ENCODE results near the gene GRIN2D.

Gene GRIN2D

GRCh38 chr19:48396016-48396823, 2.8 kb downstream of the GRIN2D start:
- H3K9me2 ChIP-seq (ENCODE audit: low read depth, low read length), result no peaks in the 10 kb centered on the region
- H4K20me1 ChIP-seq (ENCODE audit: insufficient read depth, low read length), result no peaks in the 10 kb centered on the region
- no peak for TF ChIP-seq EZH2 (IDR thresholded peaks at IDR 0.05; ENCODE audit: borderline replicate concordance, low read length)
- TF ChIP-seq CTCF (IDR thresholded peaks at IDR 0.05; ENCODE audit: low read length), result no peak
- H3K27me3 ChIP-seq (ENCODE audit: insufficient read depth, low read length), result peaks cover 8% of the 10 kb centered on the region; the same call in 1 of the 2 replicates
- no peak overlapping the region for H3K27ac ChIP-seq (ENCODE audit: low read depth, low read length, poor library complexity, severe bottlenecking)
- H3K36me3 ChIP-seq (ENCODE audit: insufficient read depth, low read length), result no peaks in the 10 kb centered on the region
- H3K4me1 ChIP-seq (ENCODE audit: insufficient read depth, low read length, severe bottlenecking), result peaks cover 19% of the 10 kb centered on the region
- no peaks in the 10 kb centered on the region for H3K79me2 ChIP-seq (ENCODE audit: insufficient read depth, low read length)
- H3K9ac ChIP-seq (ENCODE audit: low read length), result no peak overlapping the region
- H3F3A ChIP-seq (ENCODE audit: insufficient read depth, low read length), result 0 out of 2 replicates have a peak, but pooled peaks cover 4% of the 10 kb centered on the region
- H3K4me2 ChIP-seq (ENCODE audit: low read length), result no peak overlapping the region
- no peak overlapping the region for H3K4me3 ChIP-seq (ENCODE audit: low read depth, low read length, poor library complexity, severe bottlenecking)
- H3K9me3 ChIP-seq (ENCODE audit: low read length), result no peaks in the 10 kb centered on the region
- no peak overlapping the region for H2AFZ ChIP-seq (ENCODE audit: low read length)

DNA sequence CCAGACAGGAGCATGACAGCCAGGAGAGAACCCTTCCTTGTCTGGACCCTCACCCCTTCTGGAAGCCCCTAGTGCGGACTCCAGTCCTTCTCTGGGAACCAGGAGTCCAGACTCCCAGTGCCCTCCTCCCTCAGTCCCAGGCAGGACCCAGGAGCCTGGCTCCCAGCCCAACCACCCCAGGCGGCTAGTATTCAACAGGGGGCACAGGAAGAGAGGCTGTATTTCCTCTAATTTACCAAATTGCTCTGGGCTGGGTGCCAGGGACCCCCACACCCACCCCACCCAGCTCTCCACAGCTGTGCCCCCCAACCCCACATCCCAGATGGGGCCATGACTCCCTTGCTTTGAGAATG, 3.3 kb downstream of the GRIN2D start:
- no peaks in the 10 kb centered on the region for H3K9me3 ChIP-seq (ENCODE audit: low read length)
- TF ChIP-seq EZH2 (IDR thresholded peaks at IDR 0.05; ENCODE audit: borderline replicate concordance, low read length), result no peak
- TF ChIP-seq CTCF (IDR thresholded peaks at IDR 0.05; ENCODE audit: low read length), result no peak
- H3F3A ChIP-seq (ENCODE audit: insufficient read depth, low read length), result 0 out of 2 replicates have a peak, but pooled peaks cover 4% of the 10 kb centered on the region
- H3K27me3 ChIP-seq (ENCODE audit: insufficient read depth, low read length), result peaks cover 8% of the 10 kb centered on the region; the same call in 1 of the 2 replicates
- H3K36me3 ChIP-seq (ENCODE audit: insufficient read depth, low read length), result no peaks in the 10 kb centered on the region
- H3K9me2 ChIP-seq (ENCODE audit: low read depth, low read length), result no peaks in the 10 kb centered on the region
- H2AFZ ChIP-seq (ENCODE audit: low read length), result no peak overlapping the region
- H3K27ac ChIP-seq (ENCODE audit: low read depth, low read length, poor library complexity, severe bottlenecking), result no peak overlapping the region
- no peaks in the 10 kb centered on the region for H4K20me1 ChIP-seq (ENCODE audit: insufficient read depth, low read length)
- H3K4me2 ChIP-seq (ENCODE audit: low read length), result no peak overlapping the region
- no peaks in the 10 kb centered on the region for H3K79me2 ChIP-seq (ENCODE audit: insufficient read depth, low read length)
- no peak overlapping the region for H3K4me3 ChIP-seq (ENCODE audit: low read depth, low read length, poor library complexity, severe bottlenecking)
- no peak overlapping the region for H3K9ac ChIP-seq (ENCODE audit: low read length)
- H3K4me1 ChIP-seq (ENCODE audit: insufficient read depth, low read length, severe bottlenecking), result peaks cover 19% of the 10 kb centered on the region

DNA sequence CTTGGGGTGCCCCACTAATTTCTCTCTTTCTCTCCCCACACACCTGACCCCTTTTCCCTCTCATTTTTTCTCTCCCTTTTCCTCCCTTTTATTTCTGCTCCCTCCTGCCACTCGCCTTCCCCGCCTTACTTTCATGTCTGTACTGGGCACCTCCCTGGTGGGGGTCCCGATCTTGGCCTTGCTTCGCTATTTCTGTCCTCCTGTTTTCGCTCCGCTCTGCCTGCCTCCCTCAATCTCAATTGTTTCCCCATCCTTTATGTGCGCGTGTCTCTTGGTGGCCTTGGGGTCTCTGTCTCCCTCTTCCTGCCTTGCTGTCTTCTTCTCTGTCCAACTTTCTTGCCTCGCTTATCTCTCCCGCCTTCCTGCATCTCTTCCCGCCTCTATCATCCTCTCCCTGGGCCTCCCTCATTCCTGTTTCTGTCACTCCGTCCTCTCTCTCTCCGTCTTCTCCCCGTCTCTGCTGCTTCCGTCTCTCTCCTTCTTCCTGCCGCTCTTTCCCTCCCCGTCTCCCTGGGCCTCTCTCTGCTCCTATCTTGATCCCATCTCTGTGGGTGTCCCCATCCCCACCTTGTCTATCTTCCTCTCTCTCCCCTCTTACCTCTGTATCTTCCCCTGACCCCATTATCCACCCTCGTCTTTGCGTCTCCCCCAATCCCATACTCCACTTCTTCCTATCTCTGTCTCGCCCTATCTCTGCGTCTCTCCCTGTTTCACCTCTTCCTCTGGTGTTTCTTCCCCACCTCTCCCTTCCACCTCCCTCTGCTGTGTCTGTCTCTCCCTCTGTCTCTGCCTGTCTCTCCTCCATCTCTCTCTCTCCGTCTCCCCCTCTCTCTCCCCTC, 4.0 kb downstream of the GRIN2D start:
- Histone ChIP-seq H3K4me1 (ENCODE audit: insufficient read depth, low read length, severe bottlenecking) (peaks cover 19% of the 10 kb centered on the region), H3K9me2 (ENCODE audit: low read depth, low read length) (no peaks in the 10 kb centered on the region), H3K9me3 (ENCODE audit: low read length) (no peaks in the 10 kb centered on the region), H3K36me3 (ENCODE audit: insufficient read depth, low read length) (no peaks in the 10 kb centered on the region), H3K27ac (ENCODE audit: low read depth, low read length, poor library complexity, severe bottlenecking) (no peak overlapping the region), H3K4me2 (ENCODE audit: low read length) (peak overlapping the region; percentile 95), H3K9ac (ENCODE audit: low read length) (peak overlapping the region; percentile 70), H3K4me3 (ENCODE audit: low read depth, low read length, poor library complexity, severe bottlenecking) (peak overlapping the region; percentile 62), H4K20me1 (ENCODE audit: insufficient read depth, low read length) (no peaks in the 10 kb centered on the region), H3K79me2 (ENCODE audit: insufficient read depth, low read length) (no peaks in the 10 kb centered on the region), H3K27me3 (ENCODE audit: insufficient read depth, low read length) (peaks cover 8% of the 10 kb centered on the region; the same call in 1 of the 2 replicates), H2AFZ (ENCODE audit: low read length) (no peak overlapping the region), H3F3A (ENCODE audit: insufficient read depth, low read length) (0 out of 2 replicates have a peak, but pooled peaks cover 4% of the 10 kb centered on the region)
- TF ChIP-seq CTCF (IDR thresholded peaks at IDR 0.05; ENCODE audit: low read length) (no peak), EZH2 (IDR thresholded peaks at IDR 0.05; ENCODE audit: borderline replicate concordance, low read length) (no peak)
